Loucy (cell line): ENCODE data around the gene SBF2.

Experiments
- EZH2phosphoT487 ChIP-seq: fragments of 200-600 bp; IDR thresholded peaks from 2 replicates; pipeline ENCODE4 v1.6.1; 2018; ENCODE audit warnings: antibody characterized with exemption, mild to moderate bottlenecking, moderate library complexity, borderline replicate concordance
- TF ChIP-seq, protein P1 (sequence below): fragments of 200-600 bp; sonication (generic); conservative IDR thresholded peaks from 2 replicates; pipeline ENCODE4 v1.5.1; 2014; ENCODE audit warnings: mild to moderate bottlenecking, antibody characterized with exemption, low read length

DNA sequence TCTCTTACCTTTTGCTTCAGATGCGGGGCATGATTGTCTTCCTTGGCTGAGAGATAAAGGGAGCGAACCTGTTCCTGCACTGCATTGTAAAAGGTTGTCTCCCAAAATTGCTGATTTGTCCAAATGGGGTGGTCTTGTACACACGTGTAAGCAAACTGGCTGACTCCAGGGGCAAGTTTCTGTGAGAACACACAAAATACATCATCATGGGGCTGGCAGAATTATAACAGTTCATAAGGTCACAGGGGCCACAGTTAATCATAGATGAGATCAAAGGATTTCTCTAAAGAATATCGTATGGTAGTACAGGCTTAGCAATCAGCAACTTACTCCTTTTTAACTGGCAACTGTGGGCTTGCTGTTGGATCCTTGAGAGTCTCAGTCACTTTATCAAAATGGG, 435.8 kb downstream of the SBF2 start:
- TF ChIP-seq, protein P1, sequence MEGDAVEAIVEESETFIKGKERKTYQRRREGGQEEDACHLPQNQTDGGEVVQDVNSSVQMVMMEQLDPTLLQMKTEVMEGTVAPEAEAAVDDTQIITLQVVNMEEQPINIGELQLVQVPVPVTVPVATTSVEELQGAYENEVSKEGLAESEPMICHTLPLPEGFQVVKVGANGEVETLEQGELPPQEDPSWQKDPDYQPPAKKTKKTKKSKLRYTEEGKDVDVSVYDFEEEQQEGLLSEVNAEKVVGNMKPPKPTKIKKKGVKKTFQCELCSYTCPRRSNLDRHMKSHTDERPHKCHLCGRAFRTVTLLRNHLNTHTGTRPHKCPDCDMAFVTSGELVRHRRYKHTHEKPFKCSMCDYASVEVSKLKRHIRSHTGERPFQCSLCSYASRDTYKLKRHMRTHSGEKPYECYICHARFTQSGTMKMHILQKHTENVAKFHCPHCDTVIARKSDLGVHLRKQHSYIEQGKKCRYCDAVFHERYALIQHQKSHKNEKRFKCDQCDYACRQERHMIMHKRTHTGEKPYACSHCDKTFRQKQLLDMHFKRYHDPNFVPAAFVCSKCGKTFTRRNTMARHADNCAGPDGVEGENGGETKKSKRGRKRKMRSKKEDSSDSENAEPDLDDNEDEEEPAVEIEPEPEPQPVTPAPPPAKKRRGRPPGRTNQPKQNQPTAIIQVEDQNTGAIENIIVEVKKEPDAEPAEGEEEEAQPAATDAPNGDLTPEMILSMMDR: no peak
- no peak for TF ChIP-seq EZH2phosphoT487
